HG03342 (cell line): ENCODE measurements around the gene SLC19A2.
"Not testable (repeated sequence)": the region's sequence is repeated elsewhere in the genome, so short reads cannot be mapped to it uniquely, and the experiment has no call there.

ENCODE experiments used
- ATAC-seq: cut with Tn5 transposase; IDR thresholded peaks from one replicate; pipeline ENCODE4 v1.9.1; 2021; ENCODE audit warnings: mild to moderate bottlenecking, moderate library complexity; ENCODE audit not compliant: unreplicated experiment

The SLC19A2 gene

GRCh38 chr1:169510060-169510459 is 24.3 kb upstream of the SLC19A2 start:
- ATAC-seq = no peak

GRCh38 chr1:169509354-169509753 is 23.6 kb upstream of the SLC19A2 start:
- no peak for ATAC-seq

- no peak for ATAC-seq
Measured at GRCh38 chr1:169508432-169509338, 22.9 kb upstream of the SLC19A2 start.

- ATAC-seq = no peak
Measured at GRCh38 chr1:169507413-169507812, 21.7 kb upstream of the SLC19A2 start.

GRCh38 chr1:169503601-169504000 is 17.9 kb upstream of the SLC19A2 start:
- ATAC-seq = not testable (repeated sequence)

GRCh38 chr1:169499807-169500206 is 14.1 kb upstream of the SLC19A2 start:
- no peak for ATAC-seq

- no peak for ATAC-seq
Measured at GRCh38 chr1:169497317-169497716, 11.6 kb upstream of the SLC19A2 start.

GRCh38 chr1:169495916-169496315 is 10.2 kb upstream of the SLC19A2 start:
- ATAC-seq = no peak

- no peak for ATAC-seq
Measured at GRCh38 chr1:169495046-169495775, 9.5 kb upstream of the SLC19A2 start.

- no peak for ATAC-seq
Measured at GRCh38 chr1:169494343-169494742, 8.6 kb upstream of the SLC19A2 start.

- no peak for ATAC-seq
Measured at GRCh38 chr1:169493251-169493650, 7.5 kb upstream of the SLC19A2 start.

- ATAC-seq = peak; percentile 55
Measured at GRCh38 chr1:169491845-169492281, 6.1 kb upstream of the SLC19A2 start.

- ATAC-seq = no peak
Measured at GRCh38 chr1:169488157-169488556, 2.4 kb upstream of the SLC19A2 start.

GRCh38 chr1:169487561-169487960 is 1.8 kb upstream of the SLC19A2 start:
- ATAC-seq = no peak

GRCh38 chr1:169487133-169487532 is 1.4 kb upstream of the SLC19A2 start:
- ATAC-seq = no peak

GRCh38 chr1:169486281-169487051 is 722 bp upstream of the SLC19A2 start:
- no peak for ATAC-seq

- peak; percentile 22 for ATAC-seq
Measured at GRCh38 chr1:169484683-169485430, 887 bp downstream of the SLC19A2 start.

- no peak for ATAC-seq
Measured at GRCh38 chr1:169484101-169484500, 1.6 kb downstream of the SLC19A2 start.

- ATAC-seq = no peak
Measured at GRCh38 chr1:169483500-169483966, 2.2 kb downstream of the SLC19A2 start.

- no peak for ATAC-seq
Measured at GRCh38 chr1:169479363-169480066, 6.2 kb downstream of the SLC19A2 start.
